SK-N-SH treated with all-trans-retinoic acid at 6 μM for 48 hours (cell line): ENCODE data around the gene CHST13.

Experiments
- TCF4 ChIP-seq: fragments of 250-450 bp; sonication (Bioruptor Pico); IDR thresholded peaks from 2 replicates; pipeline ENCODE4 v1.8.0; 2021; ENCODE audit warnings: mild to moderate bottlenecking, moderate library complexity, borderline replicate concordance
- TOX ChIP-seq: fragments of 250-450 bp; sonication (Bioruptor Pico); IDR thresholded peaks from 2 replicates; pipeline ENCODE4 v1.8.0; 2021; ENCODE audit warnings: mild to moderate bottlenecking, moderate library complexity, borderline replicate concordance
- TF ChIP-seq, protein P1 (sequence below): fragments of 250-450 bp; sonication (Bioruptor Pico); IDR thresholded peaks from 2 replicates; pipeline ENCODE4 v1.8.0; 2021; ENCODE audit warnings: low read depth, mild to moderate bottlenecking, moderate library complexity, borderline replicate concordance

GRCh38 chr3:126512916-126513650 is 10.9 kb upstream of the CHST13 start:
- TF ChIP-seq TCF4 (CRISPR knock-in tag) = no peak
- TF ChIP-seq, protein P1, sequence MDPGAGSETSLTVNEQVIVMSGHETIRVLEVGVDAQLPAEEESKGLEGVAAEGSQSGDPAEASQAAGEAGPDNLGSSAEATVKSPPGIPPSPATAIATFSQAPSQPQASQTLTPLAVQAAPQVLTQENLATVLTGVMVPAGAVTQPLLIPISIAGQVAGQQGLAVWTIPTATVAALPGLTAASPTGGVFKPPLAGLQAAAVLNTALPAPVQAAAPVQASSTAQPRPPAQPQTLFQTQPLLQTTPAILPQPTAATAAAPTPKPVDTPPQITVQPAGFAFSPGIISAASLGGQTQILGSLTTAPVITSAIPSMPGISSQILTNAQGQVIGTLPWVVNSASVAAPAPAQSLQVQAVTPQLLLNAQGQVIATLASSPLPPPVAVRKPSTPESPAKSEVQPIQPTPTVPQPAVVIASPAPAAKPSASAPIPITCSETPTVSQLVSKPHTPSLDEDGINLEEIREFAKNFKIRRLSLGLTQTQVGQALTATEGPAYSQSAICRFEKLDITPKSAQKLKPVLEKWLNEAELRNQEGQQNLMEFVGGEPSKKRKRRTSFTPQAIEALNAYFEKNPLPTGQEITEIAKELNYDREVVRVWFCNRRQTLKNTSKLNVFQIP (CRISPR knock-in tag) = no peak
- no peak for TF ChIP-seq TOX (CRISPR knock-in tag)
